Measurements from ENCODE around the gene IKZF2. TPM values are rescaled to one million over a fixed set of nuclear protein-coding genes. Genes with fewer than 3 reads are reported as not detected.

Gene IKZF2
- total and polyA plus RNA-seq, 10 of the 15 experiments (the other 5 are each of a cell fraction or from before 2014, with no cell fraction given), result 15.2 to 266 (median 87.2) TPM

DNA sequence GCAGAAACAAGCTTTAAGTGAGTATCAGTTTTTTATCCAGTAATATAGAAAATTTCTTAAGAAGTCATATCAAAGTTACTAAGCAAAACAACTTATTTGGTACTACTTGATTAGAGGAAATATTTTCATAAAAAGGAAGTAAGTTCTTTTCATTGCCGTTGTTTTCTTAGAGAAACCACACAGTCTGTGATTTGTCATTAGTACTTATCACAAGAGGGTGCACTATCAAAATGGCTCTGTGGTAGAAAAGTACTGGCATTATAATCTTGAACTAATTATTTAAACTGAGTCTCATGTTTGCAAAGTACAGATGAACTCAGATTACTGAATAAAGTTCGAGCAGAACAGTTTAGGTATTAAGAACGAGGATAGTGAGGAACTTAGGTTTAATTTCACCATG, 93.4 kb downstream of the IKZF2 start:
- ChIA-PET CTCF (interaction anchor here (0.8 to 1.5 kb wide), 3 partner anchors 9 to 14 kb away, joined by 3 read pairs; no protein-coding TSS in a partner anchor), POLR2A (no interaction called here), SMC1A (ENCODE audit: uncharacterized antibody, unreplicated experiment) (interaction anchor here (1.0 to 1.8 kb wide), 7 partner anchors 10 to 91 kb away, joined by 3 to 11 read pairs (median 4); no protein-coding TSS in a partner anchor), RAD21 (ENCODE audit: unreplicated experiment) (no interaction called here)
- H3K27me3 ChIP-seq (replicated peaks in 1 of 2; ENCODE audit: control insufficient read depth in 2 of 2, insufficient read depth in 2 of 2, low read length in 1 of 2), result no peaks in the 10 kb centered on the region
- no peaks in the 10 kb centered on the region for H4K20me1 ChIP-seq (ENCODE audit: control insufficient read depth, insufficient read depth)
- DNase-seq (ENCODE audit: low read depth, low spot score) (no peak), ATAC-seq (peak; percentile 41), FAIRE-seq (no peak)
- whole genome bisulfite sequencing (ENCODE audit: insufficient coverage, insufficient replicate concordance, low lambda C conversion rate, missing lambda C conversion rate), result 20% methylated on average over 3 of the region's 3 CpGs
- H3K9me3 ChIP-seq (replicated peaks; ENCODE audit: control insufficient read depth, insufficient read depth, low read length), result no peaks in the 10 kb centered on the region; the same call in 2 of the 3 replicates
- H2AFZ ChIP-seq (ENCODE audit: control insufficient read depth, low read depth, low read length), result no peak overlapping the region
- BruUV-seq (replicated peaks), result no TSS peak
- no peak overlapping the region for H3K27ac ChIP-seq (ENCODE audit: control insufficient read depth, insufficient read depth)
- no peak overlapping the region for H3K4me2 ChIP-seq (ENCODE audit: control insufficient read depth, insufficient read depth)
- no peaks in the 10 kb centered on the region for H3K4me1 ChIP-seq (ENCODE audit: control insufficient read depth, insufficient read depth, low read length)
- intact Hi-C loops (cut with micrococcal nuclease; ENCODE audit: unreplicated experiment), result no loop called here
- in situ Hi-C loops (cut with MboI), result no loop called here
- no peak overlapping the region for H3K9ac ChIP-seq (ENCODE audit: control insufficient read depth, insufficient read depth, low read length)
- TF ChIP-seq RUNX3 (IDR thresholded peaks at IDR 0.05; ENCODE audit: low read length) (no peak), ESRRA (IDR thresholded peaks at IDR 0.05; ENCODE audit: low read length) (no peak), USF2 (IDR thresholded peaks at IDR 0.05; ENCODE audit: borderline replicate concordance, low read depth, low read length) (no peak), CHD1 (IDR thresholded peaks at IDR 0.05; ENCODE audit: low read depth, low read length) (no peak)
- H3K36me3 ChIP-seq (ENCODE audit: control insufficient read depth in 2 of 2, insufficient read depth in 2 of 2, low read length in 1 of 2), result peaks cover 4 to 12% of the 10 kb centered on the region in 2 experiments; a peak in 3 of 4 replicates
- H3K79me2 ChIP-seq (ENCODE audit: control insufficient read depth, insufficient read depth, low read length), result peaks cover 38% of the 10 kb centered on the region
- no peak overlapping the region for H3K4me3 ChIP-seq

- Histone ChIP-seq H3K9me3 (replicated peaks; ENCODE audit: control insufficient read depth, insufficient read depth, low read length) (peaks cover 4% of the 10 kb centered on the region; the same call in 2 of the 3 replicates), H3K4me1 (ENCODE audit: control insufficient read depth, insufficient read depth, low read length) (no peaks in the 10 kb centered on the region), H2AFZ (ENCODE audit: control insufficient read depth, low read depth, low read length) (no peak overlapping the region), H3K79me2 (ENCODE audit: control insufficient read depth, insufficient read depth, low read length) (peaks cover 2% of the 10 kb centered on the region), H3K4me2 (ENCODE audit: control insufficient read depth, insufficient read depth) (no peak overlapping the region), H3K27ac (ENCODE audit: control insufficient read depth, insufficient read depth) (no peak overlapping the region), H3K9ac (ENCODE audit: control insufficient read depth, insufficient read depth, low read length) (no peak overlapping the region), H3K27me3 (replicated peaks in 1 of 2; ENCODE audit: control insufficient read depth in 2 of 2, insufficient read depth in 2 of 2, low read length in 1 of 2) (no peaks in the 10 kb centered on the region), H3K36me3 (ENCODE audit: control insufficient read depth in 2 of 2, insufficient read depth in 2 of 2, low read length in 1 of 2) (peaks cover 17 to 39% of the 10 kb centered on the region in 2 experiments), H3K4me3 (no peak overlapping the region), H4K20me1 (ENCODE audit: control insufficient read depth, insufficient read depth) (no peaks in the 10 kb centered on the region)
- in situ Hi-C loops (cut with MboI) (no loop called here), intact Hi-C loops (cut with micrococcal nuclease; ENCODE audit: unreplicated experiment) (no loop called here)
- FAIRE-seq, result no peak
- BruUV-seq (replicated peaks), result no TSS peak
- ChIA-PET SMC1A (ENCODE audit: uncharacterized antibody, unreplicated experiment) (interaction anchor here (5.4 kb wide), 1 partner anchor 8 kb away, joined by 26 read pairs; no protein-coding TSS in a partner anchor), POLR2A (no interaction called here), CTCF (interaction anchor here (0.6 to 1.0 kb wide), 2 partner anchors 19 to 39 kb away, joined by 3 to 4 read pairs; no protein-coding TSS in a partner anchor), RAD21 (ENCODE audit: unreplicated experiment) (no interaction called here)
- WGBS (ENCODE audit: insufficient coverage, insufficient replicate concordance, low lambda C conversion rate, missing lambda C conversion rate), result 27% methylated on average over 1 of the region's 1 CpG
- ATAC-seq, result no peak
- DNase-seq (ENCODE audit: low read depth, low spot score), result no peak
- no peak for TF ChIP-seq FOXM1 (IDR thresholded peaks at IDR 0.05; ENCODE audit: low read depth, low read length)
- no peak for TF ChIP-seq CBX5 (IDR thresholded peaks at IDR 0.05; ENCODE audit: low read depth)
- no peak for TF ChIP-seq USF1 (IDR thresholded peaks at IDR 0.05; ENCODE audit: borderline replicate concordance, extremely low read length, insufficient read depth, low read depth, low read length)
- TF ChIP-seq SIN3A (IDR thresholded peaks at IDR 0.05; ENCODE audit: low read depth, low read length), result no peak
- TF ChIP-seq POLR2AphosphoS2 (IDR thresholded peaks at IDR 0.05; ENCODE audit: low read depth, low read length), result no peak
- TF ChIP-seq RELA (IDR thresholded peaks at IDR 0.05; ENCODE audit: borderline replicate concordance, partially characterized antibody), result no peak
- TF ChIP-seq KLF5 (IDR thresholded peaks at IDR 0.05; ENCODE audit: partially characterized antibody), result no peak
- TF ChIP-seq, protein P1, sequence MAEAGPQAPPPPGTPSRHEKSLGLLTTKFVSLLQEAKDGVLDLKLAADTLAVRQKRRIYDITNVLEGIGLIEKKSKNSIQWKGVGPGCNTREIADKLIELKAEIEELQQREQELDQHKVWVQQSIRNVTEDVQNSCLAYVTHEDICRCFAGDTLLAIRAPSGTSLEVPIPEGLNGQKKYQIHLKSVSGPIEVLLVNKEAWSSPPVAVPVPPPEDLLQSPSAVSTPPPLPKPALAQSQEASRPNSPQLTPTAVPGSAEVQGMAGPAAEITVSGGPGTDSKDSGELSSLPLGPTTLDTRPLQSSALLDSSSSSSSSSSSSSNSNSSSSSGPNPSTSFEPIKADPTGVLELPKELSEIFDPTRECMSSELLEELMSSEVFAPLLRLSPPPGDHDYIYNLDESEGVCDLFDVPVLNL (IDR thresholded peaks at IDR 0.05; ENCODE audit: low read depth, low read length), result no peak
- TF ChIP-seq CREM (IDR thresholded peaks at IDR 0.05; ENCODE audit: low read depth), result no peak
- TF ChIP-seq LARP7 (IDR thresholded peaks at IDR 0.05), result no peak
- TF ChIP-seq, protein P2, sequence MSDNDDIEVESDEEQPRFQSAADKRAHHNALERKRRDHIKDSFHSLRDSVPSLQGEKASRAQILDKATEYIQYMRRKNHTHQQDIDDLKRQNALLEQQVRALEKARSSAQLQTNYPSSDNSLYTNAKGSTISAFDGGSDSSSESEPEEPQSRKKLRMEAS (IDR thresholded peaks at IDR 0.05; ENCODE audit: low read depth, low read length), result no peak
These were observed 105.0 kb downstream of the IKZF2 start for GRCh38 chr2:213046431-213046830.

All from GM12878 (cell line).